Measurements from ENCODE around the gene IFNA4. TPM values are rescaled to one million over a fixed set of nuclear protein-coding genes. Genes with fewer than 3 reads are reported as not detected.
"Not testable (repeated sequence)": the region's sequence is repeated elsewhere in the genome, so short reads cannot be mapped to it uniquely, and the experiment has no call there.

The IFNA4 gene
- total and polyA plus RNA-seq, 2 donors, result not detected

DNA sequence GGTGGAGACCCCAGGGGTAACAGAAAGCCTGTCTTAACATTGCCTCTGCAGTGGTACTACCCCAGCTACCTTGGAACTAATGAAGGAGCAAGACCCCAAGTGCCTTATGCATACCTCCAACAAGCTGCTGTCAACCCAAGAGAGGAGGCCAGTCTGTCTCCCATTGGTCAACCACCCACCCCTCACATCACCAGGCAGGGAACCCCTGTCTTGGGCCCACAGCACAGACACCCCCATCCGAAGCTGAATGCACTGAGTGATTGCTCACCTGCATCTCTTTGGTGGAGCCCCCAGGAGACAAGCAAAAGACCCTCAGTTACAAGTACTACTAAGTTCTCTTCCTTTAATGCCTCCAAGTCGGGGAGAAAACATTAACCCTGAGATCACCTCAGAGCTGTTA is 24.8 kb upstream of the IFNA4 start:
- not testable (repeated sequence) for H3K4me1 ChIP-seq (ENCODE audit: control insufficient read depth in 2 of 2, insufficient read depth in 2 of 2, low read length in 2 of 2); H3K27me3 ChIP-seq (ENCODE audit: control insufficient read depth in 2 of 2, insufficient read depth in 1 of 2, low read length in 1 of 2); H3K9me3 ChIP-seq (ENCODE audit: control insufficient read depth in 2 of 2, insufficient read depth in 1 of 2, low read length in 1 of 2); DNase-seq (ENCODE audit: low read depth in 6 of 9, low spot score in 9 of 9); H3K4me3 ChIP-seq (ENCODE audit: low read length in 2 of 2); H3K27ac ChIP-seq (ENCODE audit: low read depth in 1 of 2, low read length in 1 of 2); H3K36me3 ChIP-seq (ENCODE audit: control insufficient read depth in 2 of 2, insufficient read depth in 2 of 2, low read length in 1 of 2)
- WGBS, result 84% methylated on average over 2 of the region's 2 CpGs

GRCh38 chr9:21210782-21211181 is 23.4 kb upstream of the IFNA4 start:
- 98% methylated on average over 2 of the region's 2 CpGs for WGBS
- not testable (repeated sequence) for H3K36me3 ChIP-seq (ENCODE audit: control insufficient read depth in 2 of 2, insufficient read depth in 2 of 2, low read length in 1 of 2); H3K27ac ChIP-seq (ENCODE audit: low read depth in 1 of 2, low read length in 1 of 2); DNase-seq (ENCODE audit: low read depth in 6 of 9, low spot score in 9 of 9); H3K4me1 ChIP-seq (ENCODE audit: control insufficient read depth in 2 of 2, insufficient read depth in 2 of 2, low read length in 2 of 2); H3K9me3 ChIP-seq (ENCODE audit: control insufficient read depth in 2 of 2, insufficient read depth in 1 of 2, low read length in 1 of 2); H3K27me3 ChIP-seq (ENCODE audit: control insufficient read depth in 2 of 2, insufficient read depth in 1 of 2, low read length in 1 of 2); H3K4me3 ChIP-seq (ENCODE audit: low read length in 2 of 2)

DNA sequence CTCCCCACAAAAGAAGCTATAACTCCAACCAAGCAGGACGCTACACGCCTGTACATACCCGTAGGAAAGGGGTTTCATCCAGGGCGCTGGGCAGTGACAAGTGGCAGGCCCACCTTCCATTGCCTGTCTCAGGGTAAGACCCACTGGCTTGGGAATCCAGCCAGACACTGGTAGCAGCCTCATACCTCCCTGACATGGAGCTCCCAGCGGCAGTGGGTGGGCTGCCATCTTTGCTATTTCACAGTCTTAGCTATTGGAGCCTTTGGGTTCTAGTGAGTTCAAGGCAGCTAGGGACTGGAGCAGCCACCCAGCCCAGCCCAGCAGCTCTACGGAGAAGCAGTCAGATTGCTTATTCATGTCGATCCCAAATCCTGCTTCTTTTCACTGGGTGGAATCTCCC is 22.9 kb upstream of the IFNA4 start:
- no peak for DNase-seq (ENCODE audit: low read depth in 6 of 9, low spot score in 9 of 9)
- H3K27ac ChIP-seq (ENCODE audit: low read depth in 1 of 2, low read length in 1 of 2), result no peak overlapping the region
- no peaks in the 10 kb centered on the region for H3K4me1 ChIP-seq (ENCODE audit: control insufficient read depth in 2 of 2, insufficient read depth in 2 of 2, low read length in 2 of 2)
- no peak overlapping the region for H3K4me3 ChIP-seq (ENCODE audit: low read length in 2 of 2)
- H3K9me3 ChIP-seq (ENCODE audit: control insufficient read depth in 2 of 2, insufficient read depth in 1 of 2, low read length in 1 of 2), result no peaks in the 10 kb centered on the region
- H3K36me3 ChIP-seq (ENCODE audit: control insufficient read depth in 2 of 2, insufficient read depth in 2 of 2, low read length in 1 of 2), result no peaks in the 10 kb centered on the region
- WGBS, result 99% methylated on average over 7 of the region's 7 CpGs
- no peaks in the 10 kb centered on the region for H3K27me3 ChIP-seq (ENCODE audit: control insufficient read depth in 2 of 2, insufficient read depth in 1 of 2, low read length in 1 of 2)

GRCh38 chr9:21207043-21207442 is 19.7 kb upstream of the IFNA4 start, which contains the start of gene IFNA10:
Gene IFNA10 (minus strand): TSS chr9:21207143. CDS start chr9:21207097, 46 bp downstream.
- H3K4me3 ChIP-seq (ENCODE audit: low read length in 2 of 2); H3K27ac ChIP-seq (ENCODE audit: low read depth in 1 of 2, low read length in 1 of 2); H3K9me3 ChIP-seq (ENCODE audit: control insufficient read depth in 2 of 2, insufficient read depth in 1 of 2, low read length in 1 of 2); H3K36me3 ChIP-seq (ENCODE audit: control insufficient read depth in 2 of 2, insufficient read depth in 2 of 2, low read length in 1 of 2); H3K4me1 ChIP-seq (ENCODE audit: control insufficient read depth in 2 of 2, insufficient read depth in 2 of 2, low read length in 2 of 2); DNase-seq (ENCODE audit: low read depth in 6 of 9, low spot score in 9 of 9); H3K27me3 ChIP-seq (ENCODE audit: control insufficient read depth in 2 of 2, insufficient read depth in 1 of 2, low read length in 1 of 2): not testable (repeated sequence)
- 97% methylated on average over 3 of the region's 3 CpGs for WGBS

- H3K4me3 ChIP-seq (ENCODE audit: low read length in 2 of 2), result no peak overlapping the region
- DNase-seq (ENCODE audit: low read depth in 6 of 9, low spot score in 9 of 9), result no peak
Measured at GRCh38 chr9:21205204-21205603, 17.8 kb upstream of the IFNA4 start.

GRCh38 chr9:21202105-21202504 is 14.7 kb upstream of the IFNA4 start, which contains the start of gene IFNA7:
Gene IFNA7 (minus strand): TSS chr9:21202205. CDS start chr9:21202165, 40 bp downstream.
- not testable (repeated sequence) for H3K4me3 ChIP-seq (ENCODE audit: low read length in 2 of 2); H3K4me1 ChIP-seq (ENCODE audit: control insufficient read depth in 2 of 2, insufficient read depth in 2 of 2, low read length in 2 of 2); H3K27ac ChIP-seq (ENCODE audit: low read depth in 1 of 2, low read length in 1 of 2); DNase-seq (ENCODE audit: low read depth in 6 of 9, low spot score in 9 of 9); H3K9me3 ChIP-seq (ENCODE audit: control insufficient read depth in 2 of 2, insufficient read depth in 1 of 2, low read length in 1 of 2); H3K27me3 ChIP-seq (ENCODE audit: control insufficient read depth in 2 of 2, insufficient read depth in 1 of 2, low read length in 1 of 2); H3K36me3 ChIP-seq (ENCODE audit: control insufficient read depth in 2 of 2, insufficient read depth in 2 of 2, low read length in 1 of 2)
- 94% methylated on average over 4 of the region's 4 CpGs for WGBS

More at GRCh38 chr9:21205204-21205603, 17.8 kb upstream of the IFNA4 start:
- no peaks in the 10 kb centered on the region for H3K4me1 ChIP-seq (ENCODE audit: control insufficient read depth in 2 of 2, insufficient read depth in 2 of 2, low read length in 2 of 2)
- no peaks in the 10 kb centered on the region for H3K27me3 ChIP-seq (ENCODE audit: control insufficient read depth in 2 of 2, insufficient read depth in 1 of 2, low read length in 1 of 2)
- H3K9me3 ChIP-seq (ENCODE audit: control insufficient read depth in 2 of 2, insufficient read depth in 1 of 2, low read length in 1 of 2), result no peaks in the 10 kb centered on the region
- no peaks in the 10 kb centered on the region for H3K36me3 ChIP-seq (ENCODE audit: control insufficient read depth in 2 of 2, insufficient read depth in 2 of 2, low read length in 1 of 2)
- no peak overlapping the region for H3K27ac ChIP-seq (ENCODE audit: low read depth in 1 of 2, low read length in 1 of 2)

GRCh38 chr9:21194867-21195776 is 7.7 kb upstream of the IFNA4 start:
- not testable (repeated sequence) for H3K36me3 ChIP-seq (ENCODE audit: control insufficient read depth in 2 of 2, insufficient read depth in 2 of 2, low read length in 1 of 2); H3K4me3 ChIP-seq (ENCODE audit: low read length in 2 of 2); H3K9me3 ChIP-seq (ENCODE audit: control insufficient read depth in 2 of 2, insufficient read depth in 1 of 2, low read length in 1 of 2); H3K4me1 ChIP-seq (ENCODE audit: control insufficient read depth in 2 of 2, insufficient read depth in 2 of 2, low read length in 2 of 2); H3K27ac ChIP-seq (ENCODE audit: low read depth in 1 of 2, low read length in 1 of 2); H3K27me3 ChIP-seq (ENCODE audit: control insufficient read depth in 2 of 2, insufficient read depth in 1 of 2, low read length in 1 of 2)
- WGBS, result 41% methylated on average over 6 of the region's 6 CpGs
- peak in 5 of 9 donors; percentile 3 to 54 (median 10) for DNase-seq (ENCODE audit: low read depth in 6 of 9, low spot score in 9 of 9)

GRCh38 chr9:21182810-21183736 is 4.3 kb downstream of the IFNA4 start:
- H3K27ac ChIP-seq (ENCODE audit: low read depth in 1 of 2, low read length in 1 of 2); H3K36me3 ChIP-seq (ENCODE audit: control insufficient read depth in 2 of 2, insufficient read depth in 2 of 2, low read length in 1 of 2); H3K9me3 ChIP-seq (ENCODE audit: control insufficient read depth in 2 of 2, insufficient read depth in 1 of 2, low read length in 1 of 2); H3K27me3 ChIP-seq (ENCODE audit: control insufficient read depth in 2 of 2, insufficient read depth in 1 of 2, low read length in 1 of 2); H3K4me1 ChIP-seq (ENCODE audit: control insufficient read depth in 2 of 2, insufficient read depth in 2 of 2, low read length in 2 of 2); H3K4me3 ChIP-seq (ENCODE audit: low read length in 2 of 2): not testable (repeated sequence)
- WGBS, result 42% methylated on average over 4 of the region's 4 CpGs
- peak in 4 of 9 donors; percentile 6 to 41 (median 12) for DNase-seq (ENCODE audit: low read depth in 6 of 9, low spot score in 9 of 9)

DNA sequence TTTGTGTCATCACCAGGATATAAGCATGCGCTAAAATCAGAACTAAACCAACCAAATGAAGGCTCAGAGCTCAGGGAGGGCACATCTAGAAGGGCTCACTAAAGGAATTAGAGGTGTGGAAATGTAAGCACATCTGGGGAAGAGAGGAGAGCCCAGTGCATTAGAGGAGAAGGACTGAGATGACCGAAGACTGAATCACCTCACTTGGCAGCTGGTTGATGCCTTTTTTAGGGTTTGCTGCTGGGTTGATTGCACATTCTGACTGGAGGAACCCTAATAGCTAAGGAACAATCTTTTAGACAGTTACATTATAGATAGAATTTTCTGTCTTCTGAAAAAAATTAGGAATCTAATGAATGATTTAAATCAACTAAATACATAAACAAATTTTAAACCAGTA is 12.7 kb downstream of the IFNA4 start:
- WGBS, result 99% methylated on average over 2 of the region's 2 CpGs
- no peaks in the 10 kb centered on the region for H3K36me3 ChIP-seq (ENCODE audit: control insufficient read depth in 2 of 2, insufficient read depth in 2 of 2, low read length in 1 of 2)
- DNase-seq (ENCODE audit: low read depth in 6 of 9, low spot score in 9 of 9), result no peak

More for the DNA sequence above, 12.7 kb downstream of the IFNA4 start:
- H3K27me3 ChIP-seq (ENCODE audit: control insufficient read depth in 2 of 2, insufficient read depth in 1 of 2, low read length in 1 of 2), result no peaks in the 10 kb centered on the region
- no peak overlapping the region for H3K27ac ChIP-seq (ENCODE audit: low read depth in 1 of 2, low read length in 1 of 2)
- H3K9me3 ChIP-seq (ENCODE audit: control insufficient read depth in 2 of 2, insufficient read depth in 1 of 2, low read length in 1 of 2), result no peaks in the 10 kb centered on the region
- H3K4me3 ChIP-seq (ENCODE audit: low read length in 2 of 2), result no peak overlapping the region
- H3K4me1 ChIP-seq (ENCODE audit: control insufficient read depth in 2 of 2, insufficient read depth in 2 of 2, low read length in 2 of 2), result no peaks in the 10 kb centered on the region

All from thymus (tissue), 11 donors.